ENCODE results near the gene SNAP25. TPM values are rescaled to one million over a fixed set of nuclear protein-coding genes. Genes with fewer than 3 reads are reported as not detected.

SNAP25 gene
- total RNA-seq, 1 experiment from 2014 or later = not detected

GRCh38 chr20:10297223-10297622 is 78.6 kb downstream of the SNAP25 start:
- H3K4me1 ChIP-seq (ENCODE audit: low read length) = no peaks in the 10 kb centered on the region; the same call in 1 of the 2 replicates
- H3K79me2 ChIP-seq (ENCODE audit: low read length) = no peaks in the 10 kb centered on the region
- H3K9me2 ChIP-seq (replicated peaks; ENCODE audit: insufficient read depth, low read length) = no peaks in the 10 kb centered on the region
- H3K9ac ChIP-seq (ENCODE audit: low read length) = no peak overlapping the region
- DNase-seq = no peak
- H4K20me1 ChIP-seq (ENCODE audit: insufficient read depth, low read depth, low read length) = no peaks in the 10 kb centered on the region
- no peak overlapping the region for H2AFZ ChIP-seq (ENCODE audit: low read length)
- no peaks in the 10 kb centered on the region for H3K27me3 ChIP-seq (ENCODE audit: low read length)
- H3K27ac ChIP-seq (ENCODE audit: low read length) = no peak overlapping the region
- H3K9me3 ChIP-seq (ENCODE audit: low read length) = no peaks in the 10 kb centered on the region
- H3K4me2 ChIP-seq (ENCODE audit: low read depth, low read length, poor library complexity, severe bottlenecking) = no peak overlapping the region
- H3K36me3 ChIP-seq (ENCODE audit: insufficient read depth, low read length) = no peaks in the 10 kb centered on the region
- H3K4me3 ChIP-seq (ENCODE audit: low read length) = no peak overlapping the region

- no peak for DNase-seq
- no peaks in the 10 kb centered on the region for H3K79me2 ChIP-seq (ENCODE audit: low read length)
- no peak overlapping the region for H3K27ac ChIP-seq (ENCODE audit: low read length)
- no peaks in the 10 kb centered on the region for H3K9me3 ChIP-seq (ENCODE audit: low read length)
- no peaks in the 10 kb centered on the region for H3K36me3 ChIP-seq (ENCODE audit: insufficient read depth, low read length)
- no peak overlapping the region for H3K4me2 ChIP-seq (ENCODE audit: low read depth, low read length, poor library complexity, severe bottlenecking)
- no peaks in the 10 kb centered on the region; the same call in 1 of the 2 replicates for H3K4me1 ChIP-seq (ENCODE audit: low read length)
- H2AFZ ChIP-seq (ENCODE audit: low read length) = no peak overlapping the region
- no peaks in the 10 kb centered on the region for H3K27me3 ChIP-seq (ENCODE audit: low read length)
- no peak overlapping the region for H3K4me3 ChIP-seq (ENCODE audit: low read length)
- H4K20me1 ChIP-seq (ENCODE audit: insufficient read depth, low read depth, low read length) = no peaks in the 10 kb centered on the region
- no peak overlapping the region for H3K9ac ChIP-seq (ENCODE audit: low read length)
- no peaks in the 10 kb centered on the region for H3K9me2 ChIP-seq (replicated peaks; ENCODE audit: insufficient read depth, low read length)
Observed at GRCh38 chr20:10297684-10298240, 79.1 kb downstream of the SNAP25 start.

- no peak for DNase-seq
- H3K4me2 ChIP-seq (ENCODE audit: low read depth, low read length, poor library complexity, severe bottlenecking) = no peak overlapping the region
- no peaks in the 10 kb centered on the region for H4K20me1 ChIP-seq (ENCODE audit: insufficient read depth, low read depth, low read length)
- no peaks in the 10 kb centered on the region for H3K79me2 ChIP-seq (ENCODE audit: low read length)
- no peak overlapping the region for H3K9ac ChIP-seq (ENCODE audit: low read length)
- no peaks in the 10 kb centered on the region for H3K9me3 ChIP-seq (ENCODE audit: low read length)
- H3K9me2 ChIP-seq (replicated peaks; ENCODE audit: insufficient read depth, low read length) = no peaks in the 10 kb centered on the region
- H3K36me3 ChIP-seq (ENCODE audit: insufficient read depth, low read length) = no peaks in the 10 kb centered on the region
- H3K27ac ChIP-seq (ENCODE audit: low read length) = no peak overlapping the region
- no peak overlapping the region for H3K4me3 ChIP-seq (ENCODE audit: low read length)
- no peaks in the 10 kb centered on the region; the same call in 1 of the 2 replicates for H3K4me1 ChIP-seq (ENCODE audit: low read length)
- H2AFZ ChIP-seq (ENCODE audit: low read length) = no peak overlapping the region
- no peaks in the 10 kb centered on the region for H3K27me3 ChIP-seq (ENCODE audit: low read length)
Observed at GRCh38 chr20:10300582-10301446, 82.2 kb downstream of the SNAP25 start.

- Histone ChIP-seq H3K27ac (ENCODE audit: low read length) (no peak overlapping the region), H3K9me2 (replicated peaks; ENCODE audit: insufficient read depth, low read length) (no peaks in the 10 kb centered on the region), H3K4me3 (ENCODE audit: low read length) (no peak overlapping the region), H3K9me3 (ENCODE audit: low read length) (no peaks in the 10 kb centered on the region), H4K20me1 (ENCODE audit: insufficient read depth, low read depth, low read length) (no peaks in the 10 kb centered on the region), H3K4me1 (ENCODE audit: low read length) (no peaks in the 10 kb centered on the region; the same call in 1 of the 2 replicates), H3K9ac (ENCODE audit: low read length) (no peak overlapping the region), H3K79me2 (ENCODE audit: low read length) (no peaks in the 10 kb centered on the region), H3K4me2 (ENCODE audit: low read depth, low read length, poor library complexity, severe bottlenecking) (no peak overlapping the region), H3K36me3 (ENCODE audit: insufficient read depth, low read length) (no peaks in the 10 kb centered on the region), H2AFZ (ENCODE audit: low read length) (no peak overlapping the region), H3K27me3 (ENCODE audit: low read length) (no peaks in the 10 kb centered on the region)
- DNase-seq = no peak
Observed at GRCh38 chr20:10303852-10304251, 85.2 kb downstream of the SNAP25 start.

- no peak overlapping the region for H3K4me3 ChIP-seq (ENCODE audit: low read length)
- H3K27ac ChIP-seq (ENCODE audit: low read length) = no peak overlapping the region
- H3K79me2 ChIP-seq (ENCODE audit: low read length) = no peaks in the 10 kb centered on the region
- H3K9me2 ChIP-seq (replicated peaks; ENCODE audit: insufficient read depth, low read length) = no peaks in the 10 kb centered on the region
- H2AFZ ChIP-seq (ENCODE audit: low read length) = no peak overlapping the region
- no peaks in the 10 kb centered on the region for H3K27me3 ChIP-seq (ENCODE audit: low read length)
- H4K20me1 ChIP-seq (ENCODE audit: insufficient read depth, low read depth, low read length) = no peaks in the 10 kb centered on the region
- H3K9ac ChIP-seq (ENCODE audit: low read length) = no peak overlapping the region
- DNase-seq = no peak
- no peaks in the 10 kb centered on the region; the same call in 1 of the 2 replicates for H3K4me1 ChIP-seq (ENCODE audit: low read length)
- H3K4me2 ChIP-seq (ENCODE audit: low read depth, low read length, poor library complexity, severe bottlenecking) = no peak overlapping the region
- no peaks in the 10 kb centered on the region for H3K36me3 ChIP-seq (ENCODE audit: insufficient read depth, low read length)
- H3K9me3 ChIP-seq (ENCODE audit: low read length) = no peaks in the 10 kb centered on the region
Observed at GRCh38 chr20:10304471-10305046, 85.9 kb downstream of the SNAP25 start.

- no peaks in the 10 kb centered on the region for H3K9me2 ChIP-seq (replicated peaks; ENCODE audit: insufficient read depth, low read length)
- no peaks in the 10 kb centered on the region for H3K36me3 ChIP-seq (ENCODE audit: insufficient read depth, low read length)
- H3K9me3 ChIP-seq (ENCODE audit: low read length) = no peaks in the 10 kb centered on the region
- no peaks in the 10 kb centered on the region for H4K20me1 ChIP-seq (ENCODE audit: insufficient read depth, low read depth, low read length)
- no peak for DNase-seq
- H3K4me3 ChIP-seq (ENCODE audit: low read length) = no peak overlapping the region
- no peak overlapping the region for H3K9ac ChIP-seq (ENCODE audit: low read length)
- no peak overlapping the region for H3K4me2 ChIP-seq (ENCODE audit: low read depth, low read length, poor library complexity, severe bottlenecking)
- no peak overlapping the region for H2AFZ ChIP-seq (ENCODE audit: low read length)
- no peak overlapping the region for H3K27ac ChIP-seq (ENCODE audit: low read length)
- no peaks in the 10 kb centered on the region for H3K27me3 ChIP-seq (ENCODE audit: low read length)
- H3K4me1 ChIP-seq (ENCODE audit: low read length) = no peaks in the 10 kb centered on the region
- no peaks in the 10 kb centered on the region for H3K79me2 ChIP-seq (ENCODE audit: low read length)
Observed at GRCh38 chr20:10306440-10307358, 88.1 kb downstream of the SNAP25 start.

- H3K27me3 ChIP-seq (ENCODE audit: low read length) = no peaks in the 10 kb centered on the region
- no peaks in the 10 kb centered on the region for H4K20me1 ChIP-seq (ENCODE audit: insufficient read depth, low read depth, low read length)
- H3K79me2 ChIP-seq (ENCODE audit: low read length) = no peaks in the 10 kb centered on the region
- H3K27ac ChIP-seq (ENCODE audit: low read length) = no peak overlapping the region
- H3K4me3 ChIP-seq (ENCODE audit: low read length) = no peak overlapping the region
- H3K9me2 ChIP-seq (replicated peaks; ENCODE audit: insufficient read depth, low read length) = no peaks in the 10 kb centered on the region
- no peak overlapping the region for H2AFZ ChIP-seq (ENCODE audit: low read length)
- no peak for DNase-seq
- H3K4me2 ChIP-seq (ENCODE audit: low read depth, low read length, poor library complexity, severe bottlenecking) = no peak overlapping the region
- no peaks in the 10 kb centered on the region for H3K36me3 ChIP-seq (ENCODE audit: insufficient read depth, low read length)
- H3K9me3 ChIP-seq (ENCODE audit: low read length) = no peaks in the 10 kb centered on the region
- H3K4me1 ChIP-seq (ENCODE audit: low read length) = no peaks in the 10 kb centered on the region
- H3K9ac ChIP-seq (ENCODE audit: low read length) = no peak overlapping the region
Observed at GRCh38 chr20:10307359-10307735, 88.7 kb downstream of the SNAP25 start.
